ENCODE measurements around the gene MRPL41. TPM values are rescaled to one million over a fixed set of nuclear protein-coding genes. Genes with fewer than 3 reads are reported as not detected.

MRPL41 gene
- total and polyA plus RNA-seq, 2 of the 13 experiments (the other 11 are each of a cell fraction or from before 2014, with no cell fraction given): 20.9 to 54.0 TPM

GRCh38 chr9:137551264-137552021 is at the start of gene MRPL41 (continued):
- TF ChIP-seq IRF2 (CRISPR knock-in tag; IDR thresholded peaks at IDR 0.05): peak; percentile 61; the same call in 1 of the 2 replicates
- no peak for TF ChIP-seq MAF1 (CRISPR knock-in tag; IDR thresholded peaks at IDR 0.05; ENCODE audit: borderline replicate concordance)
- no peak for TF ChIP-seq TCF7 (IDR thresholded peaks at IDR 0.05; ENCODE audit: low read depth)
- TF ChIP-seq ZNF7 (CRISPR knock-in tag; IDR thresholded peaks at IDR 0.05): no peak
- no peak for TF ChIP-seq RARG (CRISPR knock-in tag; IDR thresholded peaks at IDR 0.05; ENCODE audit: low read depth)
- TF ChIP-seq TARDBP (CRISPR knock-in tag; IDR thresholded peaks at IDR 0.05): no peak
- no peak for TF ChIP-seq ZNF580 (CRISPR knock-in tag; IDR thresholded peaks at IDR 0.05; ENCODE audit: borderline replicate concordance, low read depth)
- no peak for TF ChIP-seq AKNA (CRISPR knock-in tag; IDR thresholded peaks at IDR 0.05; ENCODE audit: borderline replicate concordance)

All from HepG2 (cell line).